Colonic mucosa (tissue), 4 donors: Measurements from ENCODE around the gene ARMC12. TPM values are rescaled to one million over a fixed set of nuclear protein-coding genes. Genes with fewer than 3 reads are reported as not detected.
"Not testable (repeated sequence)": the region's sequence is repeated elsewhere in the genome, so short reads cannot be mapped to it uniquely, and the experiment has no call there.

Experiments
- DNase-seq: peaks from one replicate; pipeline ENCODE4 v3.0.0-alpha.2; 2020
- H3K27ac ChIP-seq: fragments of 200-600 bp; one replicate; pipeline ENCODE4 v1.8.0; 2021
- H3K27me3 ChIP-seq: fragments of 200-600 bp; one replicate; pipeline ENCODE4 v1.8.0; 2021
- H3K36me3 ChIP-seq: fragments of 200-600 bp; one replicate; pipeline ENCODE4 v1.8.0; 2021
- H3K4me1 ChIP-seq: fragments of 200-600 bp; one replicate; pipeline ENCODE4 v1.8.0; 2021; ENCODE audit warnings: mild to moderate bottlenecking
- H3K4me3 ChIP-seq: fragments of 200-600 bp; one replicate; pipeline ENCODE4 v1.8.0; 2021
- H3K9ac ChIP-seq, 2 donors: one replicate each; pipeline ENCODE4 v1.7.0; 2013; ENCODE audit warnings: control low read depth in 2 of 2, low read depth in 2 of 2, low read length in 2 of 2
- H3K9me3 ChIP-seq: fragments of 200-600 bp; one replicate; pipeline ENCODE4 v1.8.0; 2021
- CTCF ChIP-seq: fragments of 200-600 bp; IDR thresholded peaks from one replicate; pipeline ENCODE4 v1.8.0; 2022; ENCODE audit warnings: antibody characterized with exemption, mild to moderate bottlenecking
- intact Hi-C: fragments of 100-400 bp; cut with DNase I; formaldehyde crosslinking; loops from one replicate; pipeline ENCODE4 v1.14.1; 2022
- total RNA-seq, 2 donors: library from RNA; stranded (reverse); fragmentation: NEBNext Ultra II Directional in 1 of 2; extraction: Animal tissue kit (Norgen Biotek cat#: 25700) in 1 of 2; gene quantifications; one replicate each; pipeline ENCODE4 v1.2.1, GENCODE V29; 2021
- donor health status: healthy.
- donor health status: DM: no; HTN: no; CAD: no.
- donor health status: DM: no; HTN: no; CAD: no.

ARMC12 gene
- total RNA-seq, 2 donors from 2014 or later, result 0.30 TPM; not detected in 1

GRCh38 chr6:35733633-35734032 lies 3.2 kb upstream of the ARMC12 start:
- no peak for TF ChIP-seq CTCF
- Histone ChIP-seq H3K9me3 (no peaks in the 10 kb centered on the region), H3K4me3 (no peak overlapping the region), H3K9ac (no peak overlapping the region), H3K27me3 (no peaks in the 10 kb centered on the region), H3K36me3 (no peaks in the 10 kb centered on the region), H3K4me1 (peaks cover 35% of the 10 kb centered on the region), H3K27ac (no peak overlapping the region)
- no peak for DNase-seq
- intact Hi-C loops, result loop anchor here (2.0 kb wide), 1 partner anchor 47 kb away; no protein-coding TSS in a partner anchor

GRCh38 chr6:35734319-35734718 lies 2.5 kb upstream of the ARMC12 start:
- peaks cover 28% of the 10 kb centered on the region for H3K4me1 ChIP-seq
- H3K36me3 ChIP-seq, DNase-seq, H3K27me3 ChIP-seq, H3K27ac ChIP-seq, H3K9ac ChIP-seq, intact Hi-C loops, H3K9me3 ChIP-seq, H3K4me3 ChIP-seq: not testable (repeated sequence)

- Histone ChIP-seq H3K4me1 (peaks cover 19% of the 10 kb centered on the region), H3K36me3 (no peaks in the 10 kb centered on the region), H3K4me3 (no peak overlapping the region), H3K27me3 (no peaks in the 10 kb centered on the region), H3K27ac (no peak overlapping the region), H3K9ac (peak overlapping the region in 1 of 2 donors; percentile 32), H3K9me3 (no peaks in the 10 kb centered on the region)
- peak; percentile 45 for DNase-seq
- TF ChIP-seq CTCF, result no peak
- intact Hi-C loops, result no loop called here
Measured at GRCh38 chr6:35735452-35735851, 1.4 kb upstream of the ARMC12 start.

GRCh38 chr6:35736253-35736894 lies 458 bp upstream of the ARMC12 start:
- Histone ChIP-seq H3K9ac (no peak overlapping the region), H3K9me3 (no peaks in the 10 kb centered on the region), H3K36me3 (no peaks in the 10 kb centered on the region), H3K4me1 (peaks cover 12% of the 10 kb centered on the region), H3K4me3 (no peak overlapping the region), H3K27ac (no peak overlapping the region), H3K27me3 (no peaks in the 10 kb centered on the region)
- peak; percentile 84 for TF ChIP-seq CTCF
- DNase-seq, result peak; percentile 91
- intact Hi-C loops, result loop anchor here (2.0 kb wide), 2 partner anchors 154 to 214 kb away; no protein-coding TSS in a partner anchor

- Histone ChIP-seq H3K9me3 (no peaks in the 10 kb centered on the region), H3K27me3 (no peaks in the 10 kb centered on the region), H3K4me1 (peaks cover 9% of the 10 kb centered on the region), H3K27ac (no peak overlapping the region), H3K4me3 (no peak overlapping the region), H3K36me3 (no peaks in the 10 kb centered on the region), H3K9ac (no peak overlapping the region)
- intact Hi-C loops, result loop anchor here (2.0 kb wide), 2 partner anchors 155 to 215 kb away; no protein-coding TSS in a partner anchor
- DNase-seq, result peak; percentile 24
- TF ChIP-seq CTCF, result peak; percentile 84
Measured at GRCh38 chr6:35737413-35738211, 780 bp downstream of the ARMC12 start.
